ENCODE results near the gene C6orf58. TPM values are rescaled to one million over a fixed set of nuclear protein-coding genes. Genes with fewer than 3 reads are reported as not detected.

Gene C6orf58
- total RNA-seq, 2 donors from 2014 or later: not detected

Other genes starting within 250 kb of the C6orf58 start
- gene ECHDC1, start 233.6 kb upstream of the C6orf58 start, total RNA-seq: 10 to 100 TPM; 47.9 to 56.6 TPM
- gene KIAA0408, start 117.8 kb upstream of the C6orf58 start, total RNA-seq: 1 to 10 TPM; 3.6 to 4.4 TPM

All from activated naive CD4-positive, alpha-beta T cell treated with anti-CD3 and anti-CD28 coated beads, Interleukin-2, amount 50 U/mL, for 72 hours (primary cell).